ENCODE data around the gene SWT1. TPM values are rescaled to one million over a fixed set of nuclear protein-coding genes. Genes with fewer than 3 reads are reported as not detected.
A peak's percentile ranks its signal among the peaks of the same experiment; 100 is the strongest.
"Not testable (repeated sequence)": the region's sequence is repeated elsewhere in the genome, so short reads cannot be mapped to it uniquely, and the experiment has no call there.

SWT1 gene
- total RNA-seq, 4 donors from 2014 or later, result 3.9 to 12.0 (median 6.2) TPM

DNA sequence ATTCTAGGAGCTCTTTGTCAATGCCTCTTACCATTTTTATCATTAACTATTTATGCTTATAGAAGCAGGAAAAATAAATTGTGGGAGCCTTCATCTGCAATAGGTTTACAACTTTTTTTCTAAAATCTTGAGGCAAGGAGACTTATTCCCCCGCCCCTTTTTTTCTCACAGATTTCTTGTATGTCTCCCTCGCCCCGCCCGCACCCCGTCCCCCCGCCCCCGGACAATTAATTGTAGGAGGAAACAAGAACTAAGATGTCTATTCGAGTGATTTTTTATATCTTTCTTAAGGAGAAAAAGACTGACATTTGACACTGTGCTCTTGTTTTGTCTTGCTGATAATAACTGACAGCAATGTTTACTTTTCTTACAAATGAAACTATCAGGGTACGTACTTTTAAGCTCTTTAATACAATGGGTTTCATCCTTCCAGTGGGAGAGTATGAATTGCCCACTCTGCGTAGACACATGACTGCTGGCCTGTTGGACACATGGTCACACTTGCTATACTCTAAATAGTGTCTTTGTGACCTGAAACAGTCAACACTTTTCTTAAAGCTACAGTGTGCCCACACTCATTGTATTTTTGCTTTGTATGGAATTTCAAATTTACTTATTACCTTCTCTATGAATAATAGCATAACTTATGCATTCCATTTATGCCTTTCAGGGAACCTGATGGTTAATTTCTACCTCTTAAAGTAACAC lies 161.6 kb downstream of the SWT1 start:
- ATAC-seq, result no peak
- TF ChIP-seq, protein P1, sequence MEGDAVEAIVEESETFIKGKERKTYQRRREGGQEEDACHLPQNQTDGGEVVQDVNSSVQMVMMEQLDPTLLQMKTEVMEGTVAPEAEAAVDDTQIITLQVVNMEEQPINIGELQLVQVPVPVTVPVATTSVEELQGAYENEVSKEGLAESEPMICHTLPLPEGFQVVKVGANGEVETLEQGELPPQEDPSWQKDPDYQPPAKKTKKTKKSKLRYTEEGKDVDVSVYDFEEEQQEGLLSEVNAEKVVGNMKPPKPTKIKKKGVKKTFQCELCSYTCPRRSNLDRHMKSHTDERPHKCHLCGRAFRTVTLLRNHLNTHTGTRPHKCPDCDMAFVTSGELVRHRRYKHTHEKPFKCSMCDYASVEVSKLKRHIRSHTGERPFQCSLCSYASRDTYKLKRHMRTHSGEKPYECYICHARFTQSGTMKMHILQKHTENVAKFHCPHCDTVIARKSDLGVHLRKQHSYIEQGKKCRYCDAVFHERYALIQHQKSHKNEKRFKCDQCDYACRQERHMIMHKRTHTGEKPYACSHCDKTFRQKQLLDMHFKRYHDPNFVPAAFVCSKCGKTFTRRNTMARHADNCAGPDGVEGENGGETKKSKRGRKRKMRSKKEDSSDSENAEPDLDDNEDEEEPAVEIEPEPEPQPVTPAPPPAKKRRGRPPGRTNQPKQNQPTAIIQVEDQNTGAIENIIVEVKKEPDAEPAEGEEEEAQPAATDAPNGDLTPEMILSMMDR (IDR thresholded peaks at IDR 0.05), result no peak
- TF ChIP-seq POLR2A (IDR thresholded peaks at IDR 0.05) (no peak), POLR2AphosphoS5 (IDR thresholded peaks at IDR 0.05) (no peak), EP300 (IDR thresholded peaks at IDR 0.05) (no peak)
- Histone ChIP-seq H3K27me3 (no peaks in the 10 kb centered on the region), H3K36me3 (no peaks in the 10 kb centered on the region), H3K4me1 (peaks cover 0 to 32% (median 0%) of the 10 kb centered on the region in 3 donors), H3K4me3 (no peak overlapping the region), H3K27ac (peak overlapping the region in 2 of 4 donors; percentile 95 to 97), H3K9me3 (no peaks in the 10 kb centered on the region)
- 60 to 65% methylated on average over 4 to 6 of the region's 10 CpGs for WGBS, 2 donors (ENCODE audit: low coverage in 1 of 2)

DNA sequence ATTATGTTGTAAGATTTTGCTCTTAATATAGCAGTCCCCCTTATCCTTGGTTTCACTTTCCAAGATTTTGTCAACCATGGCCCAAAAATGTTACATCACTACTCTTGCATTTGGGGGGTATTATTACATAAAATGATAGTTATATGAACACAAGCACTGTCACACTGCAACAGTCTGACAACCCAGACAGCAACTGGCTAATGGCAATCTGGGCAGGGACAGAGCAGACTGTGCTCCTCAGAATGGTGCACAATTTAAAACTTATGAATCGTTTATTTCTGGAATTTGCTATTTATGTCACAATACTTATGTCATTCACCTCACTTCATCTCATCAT lies 162.1 kb downstream of the SWT1 start:
- WGBS, 2 donors (ENCODE audit: low coverage in 1 of 2), result 63 to 73% methylated on average over 1 of the region's 1 CpG
- Histone ChIP-seq H3K36me3 (no peaks in the 10 kb centered on the region), H3K27me3 (no peaks in the 10 kb centered on the region), H3K9me3 (no peaks in the 10 kb centered on the region), H3K4me3 (no peak overlapping the region), H3K4me1 (peaks cover 0 to 27% (median 0%) of the 10 kb centered on the region in 3 donors), H3K27ac (peak overlapping the region in 1 of 4 donors; percentile 95)
- no peak for ATAC-seq
- TF ChIP-seq EP300 (IDR thresholded peaks at IDR 0.05) (no peak), POLR2A (IDR thresholded peaks at IDR 0.05) (no peak), POLR2AphosphoS5 (IDR thresholded peaks at IDR 0.05) (no peak)
- TF ChIP-seq, protein P1 (IDR thresholded peaks at IDR 0.05), result no peak

DNA sequence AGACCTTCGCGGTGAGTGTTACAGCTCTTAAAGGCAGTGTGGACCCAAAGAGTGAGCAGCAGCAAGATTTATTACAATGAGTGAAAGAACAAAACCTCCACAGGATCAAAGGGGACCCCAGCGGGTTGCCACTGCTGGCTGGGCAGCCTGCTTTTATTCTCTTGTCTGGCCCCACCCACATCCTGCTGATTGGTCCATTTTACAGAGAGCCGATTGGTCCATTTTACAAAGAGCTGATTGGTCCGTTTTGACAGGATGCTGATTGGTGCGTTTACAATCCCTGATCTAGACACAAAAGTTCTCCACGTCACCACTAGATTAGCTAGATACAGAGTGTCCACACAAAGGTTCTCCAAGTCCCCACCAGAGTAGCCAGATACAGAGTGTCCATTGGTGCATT lies 164.1 kb downstream of the SWT1 start:
- ATAC-seq, H3K4me3 ChIP-seq, H3K27ac ChIP-seq, H3K9me3 ChIP-seq, H3K27me3 ChIP-seq, H3K36me3 ChIP-seq: not testable (repeated sequence)
- peaks cover 0 to 11% (median 0%) of the 10 kb centered on the region in 3 donors for H3K4me1 ChIP-seq
- 90 to 93% methylated on average over 2 to 7 of the region's 7 CpGs for WGBS, 2 donors (ENCODE audit: low coverage in 1 of 2)

DNA sequence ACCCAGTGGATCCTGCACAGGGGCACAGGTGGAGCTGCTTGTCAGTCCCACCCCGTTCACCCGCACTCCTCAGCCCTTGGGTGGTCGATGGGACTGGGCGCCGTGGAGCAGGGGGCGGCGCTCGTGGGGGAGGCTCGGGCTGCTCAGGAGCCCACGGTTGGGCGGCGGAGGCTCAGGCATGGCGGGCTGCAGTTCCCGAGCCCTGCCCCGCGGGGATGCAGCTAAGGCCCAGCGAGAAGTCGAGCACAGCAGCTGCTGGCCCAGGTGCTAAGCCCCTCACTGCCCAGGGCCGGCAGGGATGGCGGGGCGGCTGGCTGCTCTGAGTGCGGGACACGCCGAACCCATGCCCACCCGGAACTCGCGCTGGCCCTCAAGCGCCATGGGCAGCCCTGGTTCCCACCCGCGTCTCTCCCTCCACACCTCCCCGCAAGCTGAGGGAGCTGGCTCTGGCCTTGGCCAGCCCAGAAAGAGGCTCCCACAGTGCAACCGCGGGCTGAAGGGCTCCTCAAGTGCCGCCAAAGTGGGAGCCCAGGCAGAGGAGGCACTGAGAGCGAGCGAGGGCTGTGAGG lies 164.8 kb downstream of the SWT1 start:
- H3K4me1 ChIP-seq, result peaks cover 0 to 11% (median 0%) of the 10 kb centered on the region in 3 donors
- H3K27ac ChIP-seq, H3K27me3 ChIP-seq, H3K4me3 ChIP-seq, H3K36me3 ChIP-seq, ATAC-seq, H3K9me3 ChIP-seq: not testable (repeated sequence)
- 100% methylated on average over 1 of the region's 36 CpGs; no CpG with 5 or more reads in 1 of the 2 donors for WGBS, 2 donors (ENCODE audit: low coverage in 1 of 2)

DNA sequence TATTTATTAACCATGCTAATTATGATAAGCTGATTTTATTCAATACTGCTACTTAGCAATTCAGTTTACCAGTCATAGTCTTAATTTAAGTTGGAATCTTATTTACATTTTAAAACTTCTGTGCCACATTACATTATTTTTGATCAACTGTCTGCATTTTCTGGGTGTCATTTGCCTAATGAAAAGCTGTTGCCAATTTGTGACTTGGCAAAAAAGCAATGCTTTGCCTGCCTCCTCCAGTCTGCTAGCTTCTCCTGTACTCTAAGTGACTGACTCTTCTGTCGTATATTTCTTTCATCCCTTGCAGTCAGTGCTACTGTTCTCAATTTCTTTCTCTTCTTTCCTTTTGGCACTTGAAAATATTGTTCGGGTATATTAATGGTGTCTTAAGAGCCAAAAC lies 165.7 kb downstream of the SWT1 start:
- Histone ChIP-seq H3K9me3 (no peaks in the 10 kb centered on the region), H3K4me3 (no peak overlapping the region), H3K27me3 (no peaks in the 10 kb centered on the region), H3K4me1 (peaks cover 0 to 11% (median 0%) of the 10 kb centered on the region in 3 donors), H3K36me3 (no peaks in the 10 kb centered on the region), H3K27ac (no peak overlapping the region)
- 69 to 75% methylated on average over 2 of the region's 2 CpGs for WGBS, 2 donors (ENCODE audit: low coverage in 1 of 2)
- no peak for ATAC-seq
- TF ChIP-seq POLR2A (IDR thresholded peaks at IDR 0.05) (no peak), POLR2AphosphoS5 (IDR thresholded peaks at IDR 0.05) (no peak), EP300 (IDR thresholded peaks at IDR 0.05) (no peak)
- TF ChIP-seq, protein P1 (IDR thresholded peaks at IDR 0.05), result no peak

DNA sequence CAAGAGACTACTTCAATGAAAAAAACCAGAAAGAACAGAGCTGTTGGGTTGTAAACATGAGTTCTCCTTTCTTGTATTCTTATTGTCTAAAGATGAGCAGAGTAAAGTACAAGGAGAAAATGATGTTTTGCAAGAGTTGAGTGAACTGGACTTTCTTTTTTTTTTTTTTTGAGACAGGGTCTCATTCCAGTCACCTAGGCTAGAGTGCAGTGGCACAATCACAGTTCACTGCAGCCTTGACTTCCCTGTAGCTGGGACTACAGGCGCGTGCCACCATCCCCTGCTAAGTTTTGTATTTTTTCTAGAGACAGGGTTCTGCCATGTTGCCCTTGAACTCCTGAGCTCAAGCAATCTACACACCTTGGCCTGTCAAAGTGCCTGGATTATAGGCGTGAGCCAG lies 167.2 kb downstream of the SWT1 start:
- no peaks in the 10 kb centered on the region for H3K36me3 ChIP-seq
- H3K27ac ChIP-seq, result no peak overlapping the region
- H3K27me3 ChIP-seq, result no peaks in the 10 kb centered on the region
- no peak for ATAC-seq
- no peak overlapping the region for H3K4me3 ChIP-seq
- TF ChIP-seq, protein P1 (IDR thresholded peaks at IDR 0.05), result no peak
- no peak for TF ChIP-seq EP300 (IDR thresholded peaks at IDR 0.05)
- no peak for TF ChIP-seq POLR2A (IDR thresholded peaks at IDR 0.05)
- TF ChIP-seq POLR2AphosphoS5 (IDR thresholded peaks at IDR 0.05), result no peak
- H3K9me3 ChIP-seq, result no peaks in the 10 kb centered on the region
- WGBS, 2 donors (ENCODE audit: low coverage in 1 of 2), result 100% methylated on average over 2 of the region's 3 CpGs
- peaks cover 0 to 1% (median 0%) of the 10 kb centered on the region in 3 donors for H3K4me1 ChIP-seq

Data from gastroesophageal sphincter (tissue), 4 donors.